Inflammatory macrophage treated with lipopolysaccharide for 4 hours (primary cell): ENCODE results near the gene B4GALNT3.
"Not testable (repeated sequence)": the region's sequence is repeated elsewhere in the genome, so short reads cannot be mapped to it uniquely, and the experiment has no call there.

Experiments used
- DNase-seq: peaks from one replicate; pipeline ENCODE4 v3.0.0-alpha.2; 2020

B4GALNT3 gene

DNA sequence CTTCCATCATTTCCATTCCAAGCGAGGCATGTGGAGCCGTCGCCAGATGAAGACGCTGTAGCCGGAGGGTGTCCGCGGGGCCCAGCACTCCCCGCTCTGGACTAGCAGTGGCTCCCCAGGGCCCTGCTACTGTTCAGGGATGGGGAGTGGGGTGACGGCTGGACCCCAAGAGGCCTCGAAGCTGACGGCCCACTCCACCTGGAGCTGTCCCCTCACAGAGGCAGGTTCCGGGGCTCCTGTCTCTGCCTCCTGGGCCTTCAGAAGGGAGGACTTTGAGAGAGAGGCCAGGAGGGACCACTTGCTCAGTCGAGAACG is 101.6 kb downstream of the B4GALNT3 start:
- no peak for DNase-seq

DNA sequence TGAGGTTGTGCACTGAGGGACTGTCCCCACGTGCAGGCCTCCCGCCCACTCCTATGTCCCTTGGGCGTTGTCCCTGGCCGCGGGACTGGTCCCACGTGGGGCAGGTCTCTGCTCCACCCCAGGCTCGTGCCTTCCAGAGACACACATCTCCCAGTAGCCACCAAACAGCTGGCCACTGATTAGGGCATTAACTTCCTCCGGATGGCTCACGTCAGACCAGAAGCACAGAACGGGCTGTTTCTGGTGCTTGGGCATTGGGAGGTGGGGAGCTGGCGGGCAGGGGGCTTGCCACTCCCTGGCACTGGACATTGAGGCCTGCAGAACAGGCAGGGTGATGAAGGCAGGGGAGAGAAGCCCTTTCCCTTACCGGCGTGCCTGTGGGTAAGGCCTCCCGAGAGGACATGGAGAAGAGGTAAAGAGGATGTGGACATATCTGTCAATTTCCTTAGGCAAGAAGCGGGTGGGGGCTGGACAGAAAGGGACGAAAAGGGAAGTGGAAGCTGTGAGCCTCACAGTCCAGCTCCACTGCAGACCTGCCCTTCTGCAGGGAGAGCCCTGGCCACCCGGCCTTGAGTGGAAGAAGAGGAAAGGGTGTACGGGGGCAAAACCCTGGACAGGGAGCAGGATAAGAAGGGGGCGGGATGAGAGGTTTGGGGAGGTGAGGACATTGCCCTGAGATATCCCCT is 102.3 kb downstream of the B4GALNT3 start:
- peak; percentile 92 for DNase-seq

DNA sequence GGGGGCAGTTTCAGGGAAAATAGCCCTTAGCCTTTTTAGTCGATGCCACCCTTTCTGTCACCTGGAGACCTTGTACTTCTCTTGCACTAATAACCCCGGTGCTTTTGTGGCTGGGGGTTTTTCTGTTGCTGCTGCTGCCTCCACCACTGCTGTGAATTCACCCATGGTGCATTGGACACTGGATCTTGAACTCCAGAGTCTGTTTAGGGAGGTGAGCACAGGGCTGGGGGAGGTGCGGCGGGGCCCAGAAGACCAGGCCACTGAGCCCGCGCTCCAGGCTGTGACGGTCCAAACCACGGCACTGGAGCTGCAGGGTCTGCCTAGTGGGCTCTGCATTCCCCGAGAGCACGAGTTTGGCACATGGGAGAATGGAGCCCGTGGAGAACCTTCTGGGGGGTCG is 102.9 kb downstream of the B4GALNT3 start:
- no peak for DNase-seq

- no peak for DNase-seq
These were observed 103.6 kb downstream of the B4GALNT3 start for GRCh38 chr12:563250-563781.

GRCh38 chr12:563787-564298 is 104.1 kb downstream of the B4GALNT3 start:
- no peak for DNase-seq

DNA sequence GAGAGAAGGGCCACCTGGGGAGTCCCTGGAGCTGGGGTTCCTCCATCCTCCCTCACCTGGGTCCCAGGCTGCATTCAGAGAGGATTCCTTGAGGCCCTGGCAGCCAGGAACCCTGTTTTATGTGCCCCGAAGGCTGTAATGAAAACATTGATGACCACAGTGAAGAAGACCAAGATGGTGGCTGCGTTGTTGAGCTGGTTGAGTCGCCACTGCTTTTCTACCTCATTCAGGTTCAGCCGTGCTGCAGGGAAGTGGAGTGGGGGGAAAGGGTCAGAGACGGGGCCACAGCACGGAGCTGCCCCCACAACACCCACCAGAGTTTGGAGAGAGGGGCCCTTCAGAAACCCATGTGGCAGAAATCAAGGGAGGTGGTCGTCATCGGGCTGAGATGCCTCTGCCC is 105.4 kb downstream of the B4GALNT3 start:
- DNase-seq: no peak

DNA sequence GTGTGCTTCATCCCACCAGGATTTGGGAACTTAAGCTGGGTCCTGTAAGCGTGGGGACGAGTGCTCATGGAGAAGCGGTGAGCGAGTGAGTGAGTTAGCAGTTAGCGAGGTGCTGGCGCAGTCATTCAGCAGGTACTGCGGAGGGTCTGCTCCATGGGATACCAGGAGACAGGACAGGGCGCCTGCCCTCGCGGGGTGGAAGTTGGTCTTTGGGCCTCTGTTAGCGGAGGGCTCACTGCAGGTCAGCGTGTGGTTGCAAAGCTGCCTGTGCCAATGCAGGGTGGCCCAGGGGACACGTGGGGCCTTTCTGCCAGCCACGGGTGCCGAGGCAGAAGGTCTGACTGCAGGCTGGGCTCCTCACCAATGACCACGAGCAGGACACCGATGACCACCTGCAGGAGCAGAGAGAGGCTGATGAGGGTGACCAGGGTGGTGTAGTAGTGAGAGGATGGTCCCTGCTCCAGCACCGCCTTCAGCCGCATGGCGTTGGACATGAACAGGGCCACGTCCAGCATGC is 105.9 kb downstream of the B4GALNT3 start:
- DNase-seq: no peak

GRCh38 chr12:568486-568885 is 108.7 kb downstream of the B4GALNT3 start:
- DNase-seq: no peak

DNA sequence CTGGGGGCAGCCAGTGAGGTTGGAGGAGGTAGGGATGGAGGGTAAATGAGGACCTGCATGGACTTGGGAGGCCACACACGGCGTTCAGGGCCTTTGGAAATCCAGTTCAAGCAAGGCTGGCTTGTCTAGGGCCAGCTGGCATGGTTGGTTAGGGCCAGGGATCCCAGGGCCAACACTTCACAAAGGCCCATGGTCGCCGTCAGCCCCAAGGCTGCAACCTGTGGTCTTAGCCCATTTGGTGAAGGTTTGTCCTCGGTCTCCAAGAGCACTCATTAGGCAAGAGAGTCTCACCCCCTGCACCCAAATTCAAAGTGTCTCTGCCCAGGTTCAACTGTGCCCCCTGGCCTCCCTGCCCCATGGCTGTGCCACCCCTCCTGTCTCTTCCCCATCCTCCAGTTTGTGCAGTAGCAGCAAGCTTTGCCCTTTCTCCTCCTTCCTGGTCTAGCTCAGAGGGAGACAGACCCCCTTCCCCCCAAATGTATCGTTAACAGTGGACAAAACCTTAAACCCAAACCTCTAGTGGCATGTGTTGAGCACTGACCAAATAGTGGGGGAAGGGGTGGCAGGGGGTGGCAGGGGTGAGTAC is 109.4 kb downstream of the B4GALNT3 start:
- no peak for DNase-seq

DNA sequence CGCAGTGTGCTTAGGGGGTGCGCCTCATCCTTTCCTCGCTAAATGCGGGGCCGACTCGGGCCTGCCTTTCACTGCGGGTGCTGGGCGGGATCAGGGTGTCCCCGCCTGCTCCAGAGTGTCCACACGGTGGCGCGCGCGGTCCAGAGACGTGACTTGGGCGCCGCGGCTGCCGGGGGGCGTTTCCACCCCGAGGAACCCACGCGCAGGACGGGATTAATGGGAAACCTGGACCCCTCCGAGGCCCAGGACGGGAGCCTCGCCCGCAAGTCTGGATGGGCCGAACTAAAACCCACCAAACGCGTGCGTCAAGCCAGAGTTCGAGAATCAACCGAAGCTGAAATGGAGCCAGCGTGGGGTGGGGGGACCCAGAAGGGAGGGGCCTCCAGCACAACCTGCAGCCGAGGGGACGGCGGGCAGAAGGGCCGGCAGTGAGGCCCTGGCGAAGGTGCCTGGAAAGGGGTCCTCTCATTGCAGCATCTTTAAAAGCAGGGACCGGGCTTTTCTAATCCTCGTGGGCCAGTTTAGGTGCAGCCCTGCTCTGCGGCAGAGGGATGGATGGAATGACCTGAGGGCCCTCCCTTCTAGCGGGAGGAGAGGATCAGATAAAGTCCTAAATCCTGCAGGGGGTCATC is 110.2 kb downstream of the B4GALNT3 start:
- DNase-seq: peak; percentile 68

DNA sequence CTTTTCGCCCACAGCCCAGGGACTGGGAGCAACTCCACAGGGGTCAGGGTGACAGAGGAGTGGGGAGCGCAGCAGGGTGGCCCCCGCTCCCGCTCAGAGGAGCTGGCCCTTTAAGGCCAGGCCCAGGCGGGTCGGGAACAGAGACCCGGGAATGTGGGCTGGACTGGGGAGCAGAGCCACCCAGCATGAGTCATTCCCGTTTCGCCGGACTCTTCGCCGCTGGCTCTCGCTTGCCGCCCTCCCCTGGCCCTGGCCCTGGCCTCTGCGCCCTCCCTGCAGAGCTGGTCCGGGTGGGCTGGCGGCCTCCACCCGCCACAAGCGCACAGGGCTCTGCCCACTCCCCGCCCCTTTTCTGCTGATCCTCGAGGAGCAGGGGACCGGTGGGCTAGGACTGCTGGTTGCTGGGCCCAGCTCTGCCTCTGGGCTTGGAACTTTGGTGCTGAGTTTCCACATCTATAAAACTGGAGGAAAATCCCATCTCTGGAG is 110.7 kb downstream of the B4GALNT3 start:
- no peak for DNase-seq

- no peak for DNase-seq
These were observed 111.4 kb downstream of the B4GALNT3 start for GRCh38 chr12:570921-571794.

GRCh38 chr12:571795-572531 is 112.2 kb downstream of the B4GALNT3 start:
- DNase-seq: no peak

DNA sequence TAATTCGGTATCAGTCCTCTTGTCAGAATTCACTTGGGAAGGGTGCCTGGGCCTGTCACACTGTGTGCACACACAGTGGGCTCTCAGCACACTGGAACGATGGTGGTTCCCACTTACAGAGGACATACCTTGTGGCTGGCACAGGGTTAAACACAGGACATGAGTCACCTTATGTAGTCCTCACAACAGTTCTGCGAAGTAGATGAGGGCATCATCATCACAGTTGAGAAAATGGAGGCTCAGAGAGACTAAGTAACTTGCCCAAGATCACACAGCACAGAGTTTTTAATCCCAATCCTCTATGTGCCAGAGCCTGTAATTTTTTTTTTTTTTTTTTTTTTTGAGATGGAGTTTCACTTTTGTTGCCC is 112.8 kb downstream of the B4GALNT3 start:
- DNase-seq: no peak

DNA sequence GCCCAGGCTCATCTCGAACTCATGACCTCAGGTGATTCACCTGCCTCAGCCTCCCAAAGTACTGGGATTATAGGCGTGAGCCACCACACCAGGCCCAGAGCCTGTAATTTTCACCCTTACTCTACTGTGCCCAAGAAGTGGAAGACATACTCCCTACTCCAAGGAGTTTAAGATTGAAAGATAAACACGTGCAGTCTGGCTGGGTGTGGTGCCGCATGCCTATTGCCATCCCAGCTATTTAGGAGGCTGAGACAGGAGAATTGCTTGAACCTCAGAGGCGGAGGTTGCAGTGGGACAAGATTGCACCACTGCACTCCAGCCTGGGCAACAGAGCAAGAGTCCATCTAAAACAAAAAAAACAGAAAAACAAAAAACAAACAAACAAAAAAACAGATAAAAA is 113.5 kb downstream of the B4GALNT3 start:
- DNase-seq: no peak

GRCh38 chr12:574475-575128 is 114.9 kb downstream of the B4GALNT3 start:
- DNase-seq: no peak

DNA sequence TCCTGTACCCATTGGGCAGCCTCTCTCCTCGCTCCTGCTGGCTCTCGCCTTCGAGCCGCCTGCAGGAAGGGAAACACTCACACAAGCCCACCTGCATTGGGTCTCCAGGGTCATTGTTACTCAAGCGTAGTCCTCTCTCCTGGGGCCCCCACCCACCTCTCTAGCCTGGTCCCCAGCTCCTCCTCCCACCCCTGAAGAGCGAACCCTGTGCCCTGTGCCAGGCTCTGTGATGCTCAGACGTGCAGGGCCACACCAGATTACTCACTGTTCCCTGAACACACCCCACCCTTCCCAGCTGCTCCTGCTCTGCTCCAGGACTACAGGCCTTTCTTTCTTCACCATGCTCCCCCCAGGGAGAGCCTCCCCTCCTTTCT is 115.4 kb downstream of the B4GALNT3 start:
- no peak for DNase-seq

- peak; percentile 62 for DNase-seq
These were observed 116.3 kb downstream of the B4GALNT3 start for GRCh38 chr12:575948-576614.

DNA sequence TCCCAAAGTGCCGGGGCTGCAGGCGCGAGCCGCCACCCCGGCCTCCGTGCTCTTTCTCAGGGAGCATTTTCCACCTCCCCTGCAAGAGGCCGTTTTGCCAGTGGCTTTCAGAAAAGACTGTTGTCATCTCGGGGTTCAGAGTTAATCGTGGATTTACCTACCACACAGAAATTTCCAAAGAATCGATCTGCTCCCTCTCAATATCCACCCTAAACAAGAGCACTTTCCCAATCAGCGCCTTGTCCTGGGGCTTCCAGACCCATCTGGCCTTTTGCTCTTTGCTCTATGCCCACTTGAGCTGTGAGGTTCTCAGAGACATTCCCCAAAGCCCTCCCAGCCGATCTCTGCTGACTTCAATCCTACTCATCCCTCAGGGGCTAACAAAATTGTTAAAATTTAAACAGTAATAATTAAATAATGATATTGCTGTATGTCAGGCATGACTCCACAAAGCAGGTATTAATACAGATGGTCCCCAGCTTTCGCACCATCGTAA is 116.9 kb downstream of the B4GALNT3 start:
- DNase-seq: no peak

DNA sequence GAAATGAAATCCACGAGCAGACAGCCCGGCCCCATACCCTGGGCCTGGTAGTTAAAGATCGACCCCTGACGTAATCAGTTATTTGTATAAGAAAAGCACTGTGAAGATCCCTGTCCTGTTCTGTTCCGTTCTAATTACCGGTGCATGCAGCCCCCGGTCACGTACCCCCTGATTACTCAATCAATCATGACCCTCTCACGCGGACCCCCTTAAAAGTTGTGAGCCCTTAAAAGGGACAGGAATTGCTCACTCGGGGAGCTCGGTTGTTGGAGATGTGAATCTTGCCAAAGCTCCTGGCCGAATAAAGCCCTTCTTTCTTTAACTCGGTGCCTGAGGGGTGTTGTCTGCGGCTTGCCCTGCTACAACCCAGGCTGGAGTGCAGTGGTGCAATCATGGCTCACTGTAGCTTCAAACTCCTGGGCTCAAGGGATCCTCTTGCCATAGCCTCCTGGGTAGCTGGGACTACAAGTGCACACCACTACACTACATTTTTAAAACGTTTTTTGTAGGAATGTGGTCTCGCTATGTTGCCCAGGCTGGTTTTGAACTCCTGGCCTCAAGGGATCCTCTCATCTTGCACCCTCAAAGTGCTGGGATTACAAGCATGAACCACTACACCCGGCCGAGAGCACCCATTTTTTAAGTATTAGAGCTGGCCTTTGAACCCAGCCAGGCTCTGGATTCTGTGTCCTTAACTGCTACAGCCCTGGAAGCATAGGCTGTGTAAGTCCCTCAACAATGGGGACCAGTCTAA is 118.4 kb downstream of the B4GALNT3 start:
- not testable (repeated sequence) for DNase-seq
